Activated T-helper 17 cell treated with anti-CD3 and anti-CD28 coated beads, Interleukin-2, amount 50 U/mL, for 72 hours (primary cell): ENCODE data around the gene TNNT3. TPM values are rescaled to one million over a fixed set of nuclear protein-coding genes. Genes with fewer than 3 reads are reported as not detected.

Experiments used
- ATAC-seq: fragments of 150-1000 bp; cut with Tn5 transposase; replicated peaks from 2 replicates; pipeline ENCODE4 v1.10.0; 2021; ENCODE audit warnings: mild to moderate bottlenecking, moderate library complexity
- H3K27ac Mint-ChIP-seq: one replicate; pipeline ENCODE4 v1.8.0; 2022; ENCODE audit warnings: mixed read lengths
- H3K27me3 Mint-ChIP-seq: one replicate; pipeline ENCODE4 v1.8.0; 2022; ENCODE audit warnings: mixed read lengths
- H3K36me3 Mint-ChIP-seq: one replicate; pipeline ENCODE4 v1.8.0; 2022; ENCODE audit warnings: low read depth, mild to moderate bottlenecking, mixed read lengths
- H3K4me1 Mint-ChIP-seq: one replicate; pipeline ENCODE4 v1.8.0; 2022; ENCODE audit warnings: mixed read lengths
- H3K4me3 Mint-ChIP-seq: one replicate; pipeline ENCODE4 v1.8.0; 2022; ENCODE audit warnings: mild to moderate bottlenecking, mixed read lengths
- H3K9me3 Mint-ChIP-seq: one replicate; pipeline ENCODE4 v1.8.0; 2022; ENCODE audit warnings: mixed read lengths
- total RNA-seq, 2 donors: library from RNA; stranded (reverse); gene quantifications; one replicate each; pipeline ENCODE4 v1.2.3, GENCODE V29; 2022

The TNNT3 gene
- total RNA-seq, 2 donors from 2014 or later = 2.1 to 26.2 TPM

DNA sequence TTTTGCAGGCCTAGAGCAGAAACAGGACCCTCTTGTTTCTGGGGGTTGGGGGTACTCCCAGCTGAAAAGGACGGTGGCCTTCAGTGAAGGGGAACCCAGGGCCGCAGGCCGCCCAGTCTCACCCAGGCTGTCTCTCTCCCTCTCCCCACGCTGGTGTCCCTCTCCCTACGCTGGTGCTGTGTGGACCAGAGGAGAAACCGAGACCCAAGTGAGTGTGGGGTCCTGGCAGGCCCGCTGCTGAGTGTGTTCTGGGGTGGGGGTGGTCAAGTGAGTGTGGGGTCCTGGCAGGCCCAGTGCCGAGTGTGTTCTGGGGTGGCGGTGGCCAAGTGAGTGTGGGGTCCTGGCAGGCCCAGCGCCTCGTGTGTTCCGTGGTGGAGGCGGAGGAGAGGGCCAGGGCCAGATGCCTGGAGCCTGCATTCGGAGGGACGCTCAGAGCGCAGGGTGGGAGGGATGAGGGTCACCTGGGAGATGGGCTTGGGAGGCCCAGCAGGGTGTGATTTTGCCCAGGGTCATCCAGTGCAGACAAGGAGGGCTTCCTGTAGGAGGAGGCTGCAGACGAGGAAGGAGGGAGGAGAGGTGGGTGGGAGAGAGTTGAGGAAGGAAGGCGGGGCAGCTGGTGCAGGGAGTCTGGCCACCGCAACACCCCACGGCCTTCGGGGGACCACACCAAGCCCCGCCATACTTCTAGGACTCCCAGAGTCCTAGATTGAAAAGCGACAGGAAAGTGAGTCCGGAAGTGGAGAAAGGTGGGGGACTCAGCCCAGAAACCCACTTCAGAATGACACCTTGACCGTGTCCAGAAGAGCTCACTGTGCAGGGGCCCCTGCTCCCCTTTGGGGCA is 10.3 kb downstream of the TNNT3 start:
- no peak for ATAC-seq
- H3K36me3 Mint-ChIP-seq = no peaks in the 10 kb centered on the region
- no peaks in the 10 kb centered on the region for H3K9me3 Mint-ChIP-seq

DNA sequence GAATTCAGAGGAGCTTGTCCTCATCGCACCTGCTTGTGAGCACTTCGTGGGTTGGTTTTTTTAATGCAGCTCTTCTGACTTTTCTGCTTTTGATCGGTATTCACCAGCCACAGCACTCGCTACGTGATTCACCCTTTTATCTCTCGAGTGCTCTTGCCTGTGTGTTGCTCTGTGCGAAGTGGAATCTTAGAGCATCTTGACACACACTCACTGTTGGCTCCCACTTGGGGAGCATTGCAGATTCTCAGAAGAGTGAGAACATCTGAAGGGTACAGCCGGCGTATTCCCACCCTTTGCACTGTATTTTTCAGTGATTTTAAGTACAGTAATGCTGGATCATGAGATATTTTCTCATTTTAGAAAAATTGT is 10.9 kb downstream of the TNNT3 start:
- H3K27me3 Mint-ChIP-seq = peaks cover 5% of the 10 kb centered on the region
- H3K27ac Mint-ChIP-seq = no peak overlapping the region
- no peaks in the 10 kb centered on the region for H3K9me3 Mint-ChIP-seq
- H3K4me3 Mint-ChIP-seq = no peak overlapping the region
- peaks cover 4% of the 10 kb centered on the region for H3K4me1 Mint-ChIP-seq
- ATAC-seq = no peak
- no peaks in the 10 kb centered on the region for H3K36me3 Mint-ChIP-seq

More for the DNA sequence above, 10.3 kb downstream of the TNNT3 start:
- no peak overlapping the region for H3K4me3 Mint-ChIP-seq
- H3K27me3 Mint-ChIP-seq = peaks cover 5% of the 10 kb centered on the region
- H3K27ac Mint-ChIP-seq = no peak overlapping the region
- H3K4me1 Mint-ChIP-seq = peaks cover 4% of the 10 kb centered on the region

DNA sequence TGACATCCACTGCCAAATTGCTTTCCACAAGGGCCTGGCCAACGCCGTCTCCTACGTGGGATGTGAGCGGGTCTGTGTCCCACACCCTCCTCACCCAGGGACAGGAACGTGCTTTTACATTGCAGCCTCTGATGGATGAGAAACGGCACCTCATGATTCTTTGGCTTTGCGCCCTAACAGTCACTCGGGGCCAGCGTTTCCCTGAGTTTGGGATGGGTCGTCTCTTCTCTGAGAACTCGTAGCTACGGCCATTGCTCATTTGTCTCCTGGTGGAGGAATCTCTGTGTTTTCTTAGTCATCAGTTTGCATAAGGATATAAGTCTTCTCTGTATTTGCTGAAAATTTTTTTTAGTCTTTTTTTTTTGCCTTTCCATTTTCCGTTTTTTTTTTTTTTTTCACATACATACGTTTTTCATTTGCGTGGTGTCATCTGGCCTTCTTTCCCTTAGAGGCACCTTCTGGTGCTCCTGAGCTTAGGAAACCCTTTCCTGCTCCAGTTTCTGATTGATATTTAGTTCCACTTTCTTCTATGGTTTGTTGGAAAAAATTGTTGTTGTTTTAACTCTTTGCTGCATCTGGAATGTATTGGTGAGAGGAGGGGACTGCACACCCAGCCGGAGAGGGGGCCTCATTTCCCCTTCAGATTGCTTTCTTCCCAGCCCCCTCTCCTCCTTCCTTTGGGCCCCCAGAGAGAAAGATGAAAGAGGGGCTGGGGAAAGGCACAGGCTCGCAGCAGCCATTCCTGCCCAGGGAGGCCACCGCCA is 12.0 kb downstream of the TNNT3 start:
- H3K4me1 Mint-ChIP-seq = peaks cover 4% of the 10 kb centered on the region
- peaks cover 5% of the 10 kb centered on the region for H3K27me3 Mint-ChIP-seq
- no peak overlapping the region for H3K4me3 Mint-ChIP-seq
- ATAC-seq = no peak
- H3K36me3 Mint-ChIP-seq = no peaks in the 10 kb centered on the region
- no peak overlapping the region for H3K27ac Mint-ChIP-seq
- no peaks in the 10 kb centered on the region for H3K9me3 Mint-ChIP-seq

DNA sequence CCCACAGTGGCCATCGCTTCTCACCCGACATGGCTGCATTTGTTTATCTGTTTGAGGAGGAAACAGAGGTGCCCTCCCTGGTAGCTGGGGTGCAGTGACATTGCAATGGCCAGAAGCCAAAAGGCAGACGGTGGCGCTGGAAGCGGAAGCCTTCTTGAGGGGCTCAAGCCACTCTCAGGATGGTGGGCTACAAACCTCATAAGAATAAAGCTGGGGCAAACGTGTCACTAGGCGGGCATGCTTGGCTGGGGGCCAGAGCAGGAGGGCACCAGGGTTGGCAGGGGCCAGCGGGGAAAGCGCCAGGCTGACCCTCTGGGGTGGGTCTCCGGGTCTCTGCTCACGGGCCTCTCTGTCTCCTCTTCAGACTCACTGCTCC is 12.6 kb downstream of the TNNT3 start:
- Mint-ChIP-seq H3K9me3 (no peaks in the 10 kb centered on the region), H3K27ac (no peak overlapping the region), H3K36me3 (no peaks in the 10 kb centered on the region), H3K4me3 (no peak overlapping the region), H3K27me3 (peaks cover 3% of the 10 kb centered on the region), H3K4me1 (peaks cover 4% of the 10 kb centered on the region)
- ATAC-seq = no peak

DNA sequence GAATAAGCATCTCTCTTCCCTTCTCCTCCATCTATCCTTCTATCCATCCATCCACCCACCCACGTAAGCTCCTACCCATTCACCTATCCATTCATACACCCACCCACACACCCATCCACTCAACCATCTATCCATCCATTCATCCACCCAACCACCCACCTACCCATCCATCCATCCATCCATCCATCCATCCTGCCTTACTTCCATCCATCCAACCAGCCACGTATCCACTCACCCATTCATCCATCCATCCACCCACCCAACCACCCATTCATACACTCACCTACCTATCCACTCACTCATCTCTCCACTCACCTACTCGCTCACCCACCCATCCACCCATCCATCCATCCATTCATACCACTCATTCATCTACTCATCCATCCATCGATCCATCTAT is 13.2 kb downstream of the TNNT3 start:
- H3K9me3 Mint-ChIP-seq = no peaks in the 10 kb centered on the region
- no peak overlapping the region for H3K27ac Mint-ChIP-seq
- no peak overlapping the region for H3K4me3 Mint-ChIP-seq
- no peaks in the 10 kb centered on the region for H3K36me3 Mint-ChIP-seq
- ATAC-seq = no peak
- peaks cover 3% of the 10 kb centered on the region for H3K27me3 Mint-ChIP-seq
- H3K4me1 Mint-ChIP-seq = peaks cover 4% of the 10 kb centered on the region

- Mint-ChIP-seq H3K4me3 (no peak overlapping the region), H3K27ac (no peak overlapping the region), H3K9me3 (no peaks in the 10 kb centered on the region), H3K4me1 (peaks cover 4% of the 10 kb centered on the region), H3K36me3 (no peaks in the 10 kb centered on the region), H3K27me3 (peaks cover 3% of the 10 kb centered on the region)
- no peak for ATAC-seq
These were observed 14.2 kb downstream of the TNNT3 start for GRCh38 chr11:1933416-1934334.

- H3K27ac Mint-ChIP-seq = no peak overlapping the region
- H3K36me3 Mint-ChIP-seq = no peaks in the 10 kb centered on the region
- H3K4me1 Mint-ChIP-seq = peaks cover 4% of the 10 kb centered on the region
- H3K9me3 Mint-ChIP-seq = no peaks in the 10 kb centered on the region
- no peak for ATAC-seq
- H3K4me3 Mint-ChIP-seq = no peak overlapping the region
- peaks cover 3% of the 10 kb centered on the region for H3K27me3 Mint-ChIP-seq
These were observed 15.0 kb downstream of the TNNT3 start for GRCh38 chr11:1934335-1935155.

GRCh38 chr11:1935156-1936071 is 15.9 kb downstream of the TNNT3 start:
- Mint-ChIP-seq H3K27ac (no peak overlapping the region), H3K4me3 (no peak overlapping the region), H3K27me3 (peaks cover 3% of the 10 kb centered on the region), H3K36me3 (no peaks in the 10 kb centered on the region), H3K9me3 (no peaks in the 10 kb centered on the region), H3K4me1 (peaks cover 10% of the 10 kb centered on the region)
- ATAC-seq = no peak

DNA sequence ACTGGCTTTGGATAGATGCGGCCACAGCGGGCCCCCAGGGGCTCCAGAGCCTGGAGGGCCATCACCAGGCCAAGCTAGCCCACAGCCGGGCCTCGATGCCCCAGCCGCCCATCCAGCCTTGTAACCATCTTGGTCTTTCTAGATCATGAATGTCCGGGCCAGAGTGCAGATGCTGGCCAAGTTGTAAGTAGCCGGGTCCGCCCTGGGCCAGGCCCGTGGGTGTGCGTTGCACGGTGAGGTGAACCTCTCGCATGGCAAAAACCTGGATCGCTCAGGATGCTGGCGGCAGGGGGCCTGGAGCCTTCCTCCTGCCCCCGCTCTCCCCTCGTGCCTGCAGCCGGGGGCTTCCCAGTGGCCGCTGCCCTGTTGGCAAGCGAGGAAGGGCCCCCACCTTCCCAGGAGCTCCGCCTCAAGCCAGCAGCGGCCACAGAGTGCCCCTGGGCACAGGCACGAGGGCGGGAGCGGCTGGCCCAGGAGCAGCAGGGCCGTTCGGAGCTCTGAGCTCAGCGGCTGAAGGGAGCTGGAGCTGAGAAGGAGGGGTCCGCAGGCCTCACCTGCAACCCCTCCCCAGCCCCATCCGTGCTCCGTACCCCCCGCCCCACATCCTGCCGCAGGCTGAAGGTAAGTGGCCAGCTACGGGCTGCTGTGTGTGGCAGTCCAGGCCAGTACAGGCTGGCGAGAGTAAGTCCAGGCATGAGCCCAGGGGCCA is 16.7 kb downstream of the TNNT3 start:
- Mint-ChIP-seq H3K27ac (no peak overlapping the region), H3K4me3 (no peak overlapping the region), H3K27me3 (peaks cover 3% of the 10 kb centered on the region), H3K4me1 (peaks cover 8% of the 10 kb centered on the region), H3K9me3 (no peaks in the 10 kb centered on the region), H3K36me3 (no peaks in the 10 kb centered on the region)
- ATAC-seq = no peak

- no peaks in the 10 kb centered on the region for H3K36me3 Mint-ChIP-seq
- H3K9me3 Mint-ChIP-seq = no peaks in the 10 kb centered on the region
- no peak overlapping the region for H3K27ac Mint-ChIP-seq
- H3K4me1 Mint-ChIP-seq = peaks cover 8% of the 10 kb centered on the region
- no peak overlapping the region for H3K4me3 Mint-ChIP-seq
- peaks cover 3% of the 10 kb centered on the region for H3K27me3 Mint-ChIP-seq
- ATAC-seq = no peak
These were observed 17.5 kb downstream of the TNNT3 start for GRCh38 chr11:1936781-1937615.

DNA sequence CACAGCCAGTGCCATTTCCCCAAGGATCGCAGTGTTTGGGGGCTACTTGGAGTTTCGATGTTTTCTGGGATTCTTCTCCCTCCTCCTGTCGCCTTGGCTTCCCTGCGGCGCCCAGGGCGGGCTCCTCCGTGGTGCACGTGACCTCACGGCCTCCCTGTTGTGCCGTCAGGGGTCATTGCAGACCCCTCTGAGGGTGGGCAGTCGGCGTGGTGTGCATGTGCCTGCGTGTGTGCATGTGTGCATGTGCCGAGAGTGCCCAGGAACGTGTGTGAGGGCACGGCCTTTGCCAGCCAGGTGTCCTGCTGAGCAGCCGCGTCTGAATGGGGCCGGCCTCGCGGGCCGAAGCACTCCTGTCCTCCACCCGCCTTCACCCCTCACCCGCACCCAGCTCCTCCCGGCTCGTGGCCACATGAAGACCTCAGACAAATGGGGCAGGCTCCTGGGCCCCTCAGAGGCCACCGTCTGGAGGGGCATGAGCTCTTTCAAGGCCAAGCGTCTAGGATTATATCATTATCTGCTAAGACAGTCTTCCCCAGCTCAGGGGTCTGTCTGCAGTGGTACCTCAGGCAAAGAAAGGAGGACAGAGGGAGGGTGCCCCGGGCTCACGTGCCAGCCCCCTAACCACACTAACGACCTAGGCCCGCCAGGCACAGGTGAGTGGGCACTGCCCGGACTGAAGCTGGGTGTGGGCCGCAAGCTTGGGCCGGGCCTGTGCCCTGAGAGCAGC is 18.3 kb downstream of the TNNT3 start:
- no peak for ATAC-seq
- Mint-ChIP-seq H3K27ac (no peak overlapping the region), H3K36me3 (no peaks in the 10 kb centered on the region), H3K4me3 (no peak overlapping the region), H3K27me3 (peaks cover 1% of the 10 kb centered on the region), H3K4me1 (peaks cover 8% of the 10 kb centered on the region), H3K9me3 (no peaks in the 10 kb centered on the region)
